ENCODE measurements around the gene MYL3.

MYL3 gene

GRCh38 chr3:46907960-46908293 lies 44.7 kb upstream of the MYL3 start:
- H3K4me3 ChIP-seq (replicated peaks; ENCODE audit: low read depth, low read length): no peak overlapping the region
- no peak for DNase-seq (ENCODE audit: extremely low read depth, low read depth)
- TF ChIP-seq CTCF (IDR thresholded peaks at IDR 0.05; ENCODE audit: low read depth, low read length, missing control alignments): no peak

GRCh38 chr3:46907271-46907670 lies 44.0 kb upstream of the MYL3 start:
- no peak for TF ChIP-seq CTCF (IDR thresholded peaks at IDR 0.05; ENCODE audit: low read depth, low read length, missing control alignments)
- no peak overlapping the region for H3K4me3 ChIP-seq (replicated peaks; ENCODE audit: low read depth, low read length)
- DNase-seq (ENCODE audit: extremely low read depth, low read depth): no peak

- DNase-seq (ENCODE audit: extremely low read depth, low read depth): no peak
- no peak for TF ChIP-seq CTCF (IDR thresholded peaks at IDR 0.05; ENCODE audit: low read depth, low read length, missing control alignments)
- H3K4me3 ChIP-seq (replicated peaks; ENCODE audit: low read depth, low read length): no peak overlapping the region
Measured at GRCh38 chr3:46906471-46907058, 43.3 kb upstream of the MYL3 start.

GRCh38 chr3:46905661-46906451 lies 42.6 kb upstream of the MYL3 start:
- TF ChIP-seq CTCF (IDR thresholded peaks at IDR 0.05; ENCODE audit: low read depth, low read length, missing control alignments): no peak
- DNase-seq (ENCODE audit: extremely low read depth, low read depth): no peak
- H3K4me3 ChIP-seq (replicated peaks; ENCODE audit: low read depth, low read length): no peak overlapping the region

- DNase-seq (ENCODE audit: extremely low read depth, low read depth): no peak
Measured at GRCh38 chr3:46905213-46905560, 41.9 kb upstream of the MYL3 start.

GRCh38 chr3:46904303-46905212 lies 41.3 kb upstream of the MYL3 start:
- DNase-seq (ENCODE audit: extremely low read depth, low read depth): no peak
- no peak overlapping the region for H3K4me3 ChIP-seq (replicated peaks; ENCODE audit: low read depth, low read length)
- no peak for TF ChIP-seq CTCF (IDR thresholded peaks at IDR 0.05; ENCODE audit: low read depth, low read length, missing control alignments)

More at GRCh38 chr3:46905213-46905560, 41.9 kb upstream of the MYL3 start:
- H3K4me3 ChIP-seq (replicated peaks; ENCODE audit: low read depth, low read length): no peak overlapping the region
- no peak for TF ChIP-seq CTCF (IDR thresholded peaks at IDR 0.05; ENCODE audit: low read depth, low read length, missing control alignments)

Measured in HFF-Myc (cell line).